Stimulated activated CD4-positive, alpha-beta T cell treated with anti-CD3 and anti-CD28 coated beads, Interleukin-12 subunit alpha, Interleukin-12 subunit beta, amount 100 ng/mL, for 48 hours (primary cell): ENCODE results near the gene HYAL3.
"Not testable (repeated sequence)": the region's sequence is repeated elsewhere in the genome, so short reads cannot be mapped to it uniquely, and the experiment has no call there.

Experiments used
- DNase-seq, 3 donors: peaks; one replicate each; pipeline ENCODE4 v3.0.0-alpha.2; 2020; ENCODE audit warnings: low read depth in 2 of 3, low spot score in 1 of 3

The HYAL3 gene

GRCh38 chr3:50317300-50317699 is 18.1 kb upstream of the HYAL3 start:
- DNase-seq = no peak

- DNase-seq = no peak
Observed at GRCh38 chr3:50316657-50317242, 17.5 kb upstream of the HYAL3 start.

GRCh38 chr3:50314816-50315215 is 15.6 kb upstream of the HYAL3 start:
- DNase-seq = no peak

- DNase-seq = no peak
Observed at GRCh38 chr3:50314342-50314741, 15.1 kb upstream of the HYAL3 start.

GRCh38 chr3:50312041-50312440 is 12.8 kb upstream of the HYAL3 start:
- DNase-seq = not testable (repeated sequence)

GRCh38 chr3:50304601-50305000 is 5.4 kb upstream of the HYAL3 start:
- no peak for DNase-seq

GRCh38 chr3:50303013-50303815 is 4.0 kb upstream of the HYAL3 start, which contains the start of gene HYAL1:
Gene HYAL1 (minus strand): TSS chr3:50303574. CDS start chr3:50302956, 618 bp downstream.
- DNase-seq = no peak

- no peak for DNase-seq
Observed at GRCh38 chr3:50302095-50303012, 3.1 kb upstream of the HYAL3 start.

GRCh38 chr3:50300681-50301254 is 1.6 kb upstream of the HYAL3 start:
- DNase-seq = no peak

GRCh38 chr3:50299929-50300680 is 900 bp upstream of the HYAL3 start:
- no peak for DNase-seq

- DNase-seq = no peak
Observed at GRCh38 chr3:50299638-50299928, 378 bp upstream of the HYAL3 start.

GRCh38 chr3:50297896-50298725 is 1.1 kb downstream of the HYAL3 start:
- no peak for DNase-seq

- DNase-seq = no peak
Observed at GRCh38 chr3:50297384-50297775, 1.8 kb downstream of the HYAL3 start.

- no peak for DNase-seq
Observed at GRCh38 chr3:50296721-50297383, 2.4 kb downstream of the HYAL3 start.

GRCh38 chr3:50295553-50296431 is 3.4 kb downstream of the HYAL3 start:
- DNase-seq = no peak

- no peak for DNase-seq
Observed at GRCh38 chr3:50294492-50295403, 4.5 kb downstream of the HYAL3 start.

- no peak for DNase-seq
Observed at GRCh38 chr3:50294089-50294488, 5.1 kb downstream of the HYAL3 start.
